ENCODE results near the gene UBA6. TPM values are rescaled to one million over a fixed set of nuclear protein-coding genes. Genes with fewer than 3 reads are reported as not detected.
A peak's percentile ranks its signal among the peaks of the same experiment; 100 is the strongest.

The UBA6 gene
- total RNA-seq, 6 experiments from 2014 or later = 84.7 to 137 (median 94.7) TPM

GRCh38 chr4:67684839-67685531 is 16.0 kb downstream of the UBA6 start:
- peak overlapping the region; percentile 33 for H3K4me3 Mint-ChIP-seq
- no peaks in the 10 kb centered on the region for H3K27me3 Mint-ChIP-seq (ENCODE audit: insufficient read depth)
- H3K9me3 Mint-ChIP-seq = no peaks in the 10 kb centered on the region; the same call in 1 of the 2 replicates
- peak; percentile 63 for DNase-seq
- H3K36me3 Mint-ChIP-seq (ENCODE audit: low read depth) = peaks cover 30% of the 10 kb centered on the region
- H3K27ac Mint-ChIP-seq = peak overlapping the region; percentile 76
- TF ChIP-seq, protein P1, sequence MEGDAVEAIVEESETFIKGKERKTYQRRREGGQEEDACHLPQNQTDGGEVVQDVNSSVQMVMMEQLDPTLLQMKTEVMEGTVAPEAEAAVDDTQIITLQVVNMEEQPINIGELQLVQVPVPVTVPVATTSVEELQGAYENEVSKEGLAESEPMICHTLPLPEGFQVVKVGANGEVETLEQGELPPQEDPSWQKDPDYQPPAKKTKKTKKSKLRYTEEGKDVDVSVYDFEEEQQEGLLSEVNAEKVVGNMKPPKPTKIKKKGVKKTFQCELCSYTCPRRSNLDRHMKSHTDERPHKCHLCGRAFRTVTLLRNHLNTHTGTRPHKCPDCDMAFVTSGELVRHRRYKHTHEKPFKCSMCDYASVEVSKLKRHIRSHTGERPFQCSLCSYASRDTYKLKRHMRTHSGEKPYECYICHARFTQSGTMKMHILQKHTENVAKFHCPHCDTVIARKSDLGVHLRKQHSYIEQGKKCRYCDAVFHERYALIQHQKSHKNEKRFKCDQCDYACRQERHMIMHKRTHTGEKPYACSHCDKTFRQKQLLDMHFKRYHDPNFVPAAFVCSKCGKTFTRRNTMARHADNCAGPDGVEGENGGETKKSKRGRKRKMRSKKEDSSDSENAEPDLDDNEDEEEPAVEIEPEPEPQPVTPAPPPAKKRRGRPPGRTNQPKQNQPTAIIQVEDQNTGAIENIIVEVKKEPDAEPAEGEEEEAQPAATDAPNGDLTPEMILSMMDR (IDR thresholded peaks at IDR 0.05) = no peak
- peaks cover 71% of the 10 kb centered on the region for H3K4me1 Mint-ChIP-seq (ENCODE audit: low read depth)

DNA sequence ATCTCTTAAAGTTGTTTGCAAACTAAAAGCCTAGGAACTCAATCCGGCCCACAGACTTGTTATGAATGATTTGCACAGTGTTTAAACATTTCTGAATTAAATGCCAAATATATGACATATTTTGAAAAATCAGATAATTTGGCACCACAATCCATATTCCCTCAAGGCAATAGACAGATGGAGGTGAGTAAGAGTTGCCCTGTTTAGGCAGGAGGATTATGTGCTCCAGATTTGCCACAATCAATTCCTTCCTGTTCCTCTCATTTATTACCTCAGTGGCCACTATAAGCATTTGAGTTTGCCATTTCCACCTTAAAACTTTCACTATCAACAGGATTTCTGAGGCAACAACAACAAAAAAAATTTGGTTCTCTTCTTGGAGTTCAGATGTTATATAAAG is 18.7 kb downstream of the UBA6 start:
- peaks cover 53% of the 10 kb centered on the region for H3K4me1 Mint-ChIP-seq (ENCODE audit: low read depth)
- peaks cover 33% of the 10 kb centered on the region for H3K36me3 Mint-ChIP-seq (ENCODE audit: low read depth)
- H3K27me3 Mint-ChIP-seq (ENCODE audit: insufficient read depth) = no peaks in the 10 kb centered on the region
- TF ChIP-seq, protein P1 (IDR thresholded peaks at IDR 0.05) = no peak
- no peak overlapping the region for H3K4me3 Mint-ChIP-seq
- H3K27ac Mint-ChIP-seq = peak overlapping the region; percentile 37; the same call in 1 of the 2 replicates
- DNase-seq = no peak
- no peaks in the 10 kb centered on the region; the same call in 1 of the 2 replicates for H3K9me3 Mint-ChIP-seq

GRCh38 chr4:67680581-67681222 is 20.3 kb downstream of the UBA6 start:
- Mint-ChIP-seq H3K9me3 (no peaks in the 10 kb centered on the region; the same call in 1 of the 2 replicates), H3K4me3 (no peak overlapping the region)
- TF ChIP-seq, protein P1 (IDR thresholded peaks at IDR 0.05) = no peak

GRCh38 chr4:67678612-67679011 is 22.3 kb downstream of the UBA6 start:
- Mint-ChIP-seq H3K9me3 (no peaks in the 10 kb centered on the region; the same call in 1 of the 2 replicates), H3K4me1 (ENCODE audit: low read depth) (peaks cover 27% of the 10 kb centered on the region), H3K4me3 (no peak overlapping the region), H3K27me3 (ENCODE audit: insufficient read depth) (no peaks in the 10 kb centered on the region), H3K27ac (no peak overlapping the region), H3K36me3 (ENCODE audit: low read depth) (peaks cover 53% of the 10 kb centered on the region)
- DNase-seq = no peak
- TF ChIP-seq, protein P1 (IDR thresholded peaks at IDR 0.05) = no peak

More at GRCh38 chr4:67680581-67681222, 20.3 kb downstream of the UBA6 start:
- Mint-ChIP-seq H3K27ac (peak overlapping the region; percentile 86), H3K4me1 (ENCODE audit: low read depth) (peaks cover 41% of the 10 kb centered on the region), H3K36me3 (ENCODE audit: low read depth) (peaks cover 37% of the 10 kb centered on the region), H3K27me3 (ENCODE audit: insufficient read depth) (no peaks in the 10 kb centered on the region)
- peak; percentile 64 for DNase-seq

- TF ChIP-seq, protein P1 (IDR thresholded peaks at IDR 0.05) = peak; percentile 40
- Mint-ChIP-seq H3K9me3 (no peaks in the 10 kb centered on the region), H3K27ac (no peak overlapping the region), H3K4me1 (ENCODE audit: low read depth) (peaks cover 13% of the 10 kb centered on the region), H3K27me3 (ENCODE audit: insufficient read depth) (no peaks in the 10 kb centered on the region; the same call in 1 of the 2 replicates), H3K36me3 (ENCODE audit: low read depth) (peaks cover 54% of the 10 kb centered on the region), H3K4me3 (no peak overlapping the region)
- no peak for DNase-seq
Observed at GRCh38 chr4:67674098-67674497, 26.9 kb downstream of the UBA6 start.
